Hepatocyte (in vitro differentiated cells): ENCODE data around the gene LYPD8.

Source experiments
- CTCF ChIP-seq: fragments of 200-600 bp; sonication (generic); IDR thresholded peaks from 2 replicates; pipeline ENCODE4 v1.5.1; 2016; ENCODE audit warnings: antibody characterized with exemption, mild to moderate bottlenecking; ENCODE audit not compliant: poor library complexity
- EZH2 ChIP-seq: fragments of 200-600 bp; sonication (generic); IDR thresholded peaks from 2 replicates; pipeline ENCODE4 v1.6.1; 2016; ENCODE audit warnings: antibody characterized with exemption, mild to moderate bottlenecking, borderline replicate concordance
- EZH2phosphoT487 ChIP-seq: fragments of 200-600 bp; sonication (generic); IDR thresholded peaks from one replicate; pipeline ENCODE4 v1.6.1; 2018; ENCODE audit warnings: antibody characterized with exemption, mild to moderate bottlenecking, low read depth, moderate library complexity; ENCODE audit not compliant: unreplicated experiment, severe bottlenecking

GRCh38 chr1:248755517-248755916, at the start of gene LYPD8:
- TF ChIP-seq CTCF (no peak), EZH2phosphoT487 (no peak), EZH2 (no peak)
